HUES6 (cell line): ENCODE measurements around the gene EPHB3.
"Not testable (repeated sequence)": the region's sequence is repeated elsewhere in the genome, so short reads cannot be mapped to it uniquely, and the experiment has no call there.

Experiments used
- H3K27ac ChIP-seq: 2 replicates; pipeline ENCODE4 v1.7.0; 2013; ENCODE audit warnings: low read depth, mild to moderate bottlenecking, low read length, inconsistent platforms
- H3K27me3 ChIP-seq: 2 replicates; pipeline ENCODE4 v1.6.1; 2013; ENCODE audit warnings: low read length; ENCODE audit not compliant: control insufficient read depth, insufficient read depth
- H3K36me3 ChIP-seq: 2 replicates; pipeline ENCODE4 v1.6.1; 2013; ENCODE audit warnings: low read length; ENCODE audit not compliant: control insufficient read depth, insufficient read depth
- H3K4me1 ChIP-seq: 2 replicates; pipeline ENCODE4 v1.6.1; 2013; ENCODE audit warnings: low read length; ENCODE audit not compliant: control insufficient read depth, insufficient read depth
- H3K4me3 ChIP-seq: 2 replicates; pipeline ENCODE4 v1.5.1; 2013; ENCODE audit warnings: low read depth, low read length
- H3K9ac ChIP-seq: one replicate; pipeline ENCODE4 v1.6.1; 2013; ENCODE audit warnings: mild to moderate bottlenecking, low read length
- H3K9me3 ChIP-seq: 2 replicates; pipeline ENCODE4 v1.6.1; 2013; ENCODE audit warnings: low read depth, low read length; ENCODE audit not compliant: control insufficient read depth, insufficient read depth

The EPHB3 gene

GRCh38 chr3:184618811-184619210 lies 57.2 kb downstream of the EPHB3 start:
- Histone ChIP-seq H3K27ac (no peak overlapping the region), H3K27me3 (peaks cover 23% of the 10 kb centered on the region; the same call in 1 of the 2 replicates), H3K4me3 (no peak overlapping the region), H3K9ac (no peak overlapping the region), H3K9me3 (no peaks in the 10 kb centered on the region), H3K36me3 (no peaks in the 10 kb centered on the region), H3K4me1 (peaks cover 7% of the 10 kb centered on the region; the same call in 1 of the 2 replicates)

GRCh38 chr3:184619369-184619768 lies 57.8 kb downstream of the EPHB3 start:
- no peak overlapping the region for H3K9ac ChIP-seq
- peaks cover 23% of the 10 kb centered on the region; the same call in 1 of the 2 replicates for H3K27me3 ChIP-seq
- H3K36me3 ChIP-seq: no peaks in the 10 kb centered on the region
- H3K27ac ChIP-seq: no peak overlapping the region
- no peak overlapping the region for H3K4me3 ChIP-seq
- peaks cover 7% of the 10 kb centered on the region; the same call in 1 of the 2 replicates for H3K4me1 ChIP-seq
- no peaks in the 10 kb centered on the region for H3K9me3 ChIP-seq

GRCh38 chr3:184619787-184620430 lies 58.3 kb downstream of the EPHB3 start:
- Histone ChIP-seq H3K4me1 (peaks cover 7% of the 10 kb centered on the region; the same call in 1 of the 2 replicates), H3K27me3 (peaks cover 18% of the 10 kb centered on the region; the same call in 1 of the 2 replicates), H3K4me3 (no peak overlapping the region), H3K27ac (no peak overlapping the region), H3K9me3 (no peaks in the 10 kb centered on the region), H3K9ac (no peak overlapping the region), H3K36me3 (no peaks in the 10 kb centered on the region)

GRCh38 chr3:184620475-184621119 lies 59.0 kb downstream of the EPHB3 start:
- Histone ChIP-seq H3K27ac (no peak overlapping the region), H3K4me1 (peaks cover 7% of the 10 kb centered on the region; the same call in 1 of the 2 replicates), H3K36me3 (no peaks in the 10 kb centered on the region), H3K4me3 (no peak overlapping the region), H3K9me3 (no peaks in the 10 kb centered on the region), H3K27me3 (peaks cover 14% of the 10 kb centered on the region; the same call in 1 of the 2 replicates), H3K9ac (no peak overlapping the region)

GRCh38 chr3:184622156-184622555 lies 60.6 kb downstream of the EPHB3 start:
- not testable (repeated sequence) for H3K27ac ChIP-seq, H3K27me3 ChIP-seq, H3K4me1 ChIP-seq, H3K36me3 ChIP-seq, H3K4me3 ChIP-seq, H3K9ac ChIP-seq, H3K9me3 ChIP-seq

- H3K9ac ChIP-seq: no peak overlapping the region
- no peaks in the 10 kb centered on the region for H3K27me3 ChIP-seq
- no peaks in the 10 kb centered on the region for H3K9me3 ChIP-seq
Observed at GRCh38 chr3:184626923-184627322, 65.3 kb downstream of the EPHB3 start.

GRCh38 chr3:184629555-184630160 lies 68.1 kb downstream of the EPHB3 start:
- no peaks in the 10 kb centered on the region for H3K36me3 ChIP-seq
- H3K4me3 ChIP-seq: no peak overlapping the region
- no peaks in the 10 kb centered on the region for H3K27me3 ChIP-seq
- H3K4me1 ChIP-seq: peaks cover 35% of the 10 kb centered on the region
- H3K9ac ChIP-seq: no peak overlapping the region
- H3K27ac ChIP-seq: no peak overlapping the region
- no peaks in the 10 kb centered on the region for H3K9me3 ChIP-seq

More at GRCh38 chr3:184626923-184627322, 65.3 kb downstream of the EPHB3 start:
- Histone ChIP-seq H3K27ac (no peak overlapping the region), H3K4me1 (peaks cover 28% of the 10 kb centered on the region), H3K36me3 (no peaks in the 10 kb centered on the region), H3K4me3 (no peak overlapping the region)

- no peaks in the 10 kb centered on the region for H3K27me3 ChIP-seq
- no peak overlapping the region for H3K4me3 ChIP-seq
- peaks cover 44% of the 10 kb centered on the region for H3K4me1 ChIP-seq
- no peaks in the 10 kb centered on the region for H3K36me3 ChIP-seq
- no peak overlapping the region for H3K9ac ChIP-seq
- H3K9me3 ChIP-seq: no peaks in the 10 kb centered on the region
- H3K27ac ChIP-seq: no peak overlapping the region
Observed at GRCh38 chr3:184630861-184631471, 69.4 kb downstream of the EPHB3 start.

- Histone ChIP-seq H3K27me3 (no peaks in the 10 kb centered on the region), H3K9me3 (no peaks in the 10 kb centered on the region), H3K27ac (no peak overlapping the region), H3K9ac (no peak overlapping the region), H3K36me3 (no peaks in the 10 kb centered on the region), H3K4me3 (no peak overlapping the region), H3K4me1 (peaks cover 49% of the 10 kb centered on the region)
Observed at GRCh38 chr3:184631472-184631861, 69.9 kb downstream of the EPHB3 start.
